HG03521 (cell line): ENCODE data around the gene FAM9B.

ENCODE experiments used
- ATAC-seq: cut with Tn5 transposase; IDR thresholded peaks from one replicate; pipeline ENCODE4 v1.9.1; 2021; ENCODE audit warnings: mild to moderate bottlenecking, moderate library complexity; ENCODE audit not compliant: unreplicated experiment

The FAM9B gene

GRCh38 chrX:8981723-8982122, 52.2 kb downstream of the FAM9B start:
- no peak for ATAC-seq

GRCh38 chrX:8980756-8981155, 53.2 kb downstream of the FAM9B start:
- no peak for ATAC-seq
